Right atrium auricular region (tissue), 2 donors: ENCODE measurements around the gene NELL1. TPM values are rescaled to one million over a fixed set of nuclear protein-coding genes. Genes with fewer than 3 reads are reported as not detected.

Source experiments
- DNase-seq: peaks from one replicate; pipeline ENCODE4 v3.0.0-alpha.2; 2019; ENCODE audit warnings: low spot score
- H3K27ac ChIP-seq, 2 donors: fragments of 200-600 bp; sonication (generic); 1 replicate in 1 of 2; 2 replicates in 1 of 2; pipeline ENCODE4 v1.5.1; 2016 to 2019
- H3K27me3 ChIP-seq, 2 donors: fragments of 200-600 bp; sonication (generic); one replicate each; pipeline versions ENCODE4 v1.5.1 to v1.6.0; 2017 to 2019
- H3K36me3 ChIP-seq: fragments of 200-600 bp; sonication (generic); one replicate; pipeline ENCODE4 v1.5.1; 2016
- H3K4me1 ChIP-seq, 2 donors: fragments of 200-600 bp; sonication (generic); one replicate each; pipeline versions ENCODE4 v1.5.1 to v1.6.0; 2017 to 2019
- H3K4me3 ChIP-seq, 2 donors: fragments of 200-600 bp; sonication (generic); 1 replicate in 1 of 2; 2 replicates in 1 of 2; pipeline ENCODE4 v1.5.1; 2017 to 2019; ENCODE audit warnings: mild to moderate bottlenecking in 1 of 2, moderate library complexity in 1 of 2
- H3K9me3 ChIP-seq, 2 donors: fragments of 200-600 bp; sonication (generic); one replicate each; pipeline ENCODE4 v1.5.1; 2019
- total RNA-seq, 2 donors: library from RNA; depleted of rRNA; stranded (reverse); fragments of >200 nt; gene quantifications; one replicate each; pipeline ENCODE4 v1.1.0, GENCODE V29; 2016
- TF ChIP-seq, protein P1 (sequence below), 2 donors: fragments of 200-600 bp; sonication (generic); IDR thresholded peaks; one replicate each; pipeline ENCODE4 v1.5.1; 2019; ENCODE audit warnings: antibody characterized with exemption in 2 of 2

Gene NELL1
- total RNA-seq, 2 donors from 2014 or later, result not detected

- H3K27ac ChIP-seq, result no peak overlapping the region
- no peaks in the 10 kb centered on the region for H3K9me3 ChIP-seq
- TF ChIP-seq, protein P1, sequence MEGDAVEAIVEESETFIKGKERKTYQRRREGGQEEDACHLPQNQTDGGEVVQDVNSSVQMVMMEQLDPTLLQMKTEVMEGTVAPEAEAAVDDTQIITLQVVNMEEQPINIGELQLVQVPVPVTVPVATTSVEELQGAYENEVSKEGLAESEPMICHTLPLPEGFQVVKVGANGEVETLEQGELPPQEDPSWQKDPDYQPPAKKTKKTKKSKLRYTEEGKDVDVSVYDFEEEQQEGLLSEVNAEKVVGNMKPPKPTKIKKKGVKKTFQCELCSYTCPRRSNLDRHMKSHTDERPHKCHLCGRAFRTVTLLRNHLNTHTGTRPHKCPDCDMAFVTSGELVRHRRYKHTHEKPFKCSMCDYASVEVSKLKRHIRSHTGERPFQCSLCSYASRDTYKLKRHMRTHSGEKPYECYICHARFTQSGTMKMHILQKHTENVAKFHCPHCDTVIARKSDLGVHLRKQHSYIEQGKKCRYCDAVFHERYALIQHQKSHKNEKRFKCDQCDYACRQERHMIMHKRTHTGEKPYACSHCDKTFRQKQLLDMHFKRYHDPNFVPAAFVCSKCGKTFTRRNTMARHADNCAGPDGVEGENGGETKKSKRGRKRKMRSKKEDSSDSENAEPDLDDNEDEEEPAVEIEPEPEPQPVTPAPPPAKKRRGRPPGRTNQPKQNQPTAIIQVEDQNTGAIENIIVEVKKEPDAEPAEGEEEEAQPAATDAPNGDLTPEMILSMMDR (IDR thresholded peaks at IDR 0.05), result no peak
- H3K4me1 ChIP-seq, result no peaks in the 10 kb centered on the region
- H3K36me3 ChIP-seq, result no peaks in the 10 kb centered on the region
- no peak overlapping the region for H3K4me3 ChIP-seq
- DNase-seq, result no peak
- H3K27me3 ChIP-seq, result no peaks in the 10 kb centered on the region
These were observed 805.9 kb downstream of the NELL1 start for GRCh38 chr11:21475276-21475675.

GRCh38 chr11:21476588-21476987 lies 807.2 kb downstream of the NELL1 start:
- H3K27ac ChIP-seq, result no peak overlapping the region
- H3K27me3 ChIP-seq, result no peaks in the 10 kb centered on the region
- no peaks in the 10 kb centered on the region for H3K36me3 ChIP-seq
- H3K9me3 ChIP-seq, result no peaks in the 10 kb centered on the region
- TF ChIP-seq, protein P1 (IDR thresholded peaks at IDR 0.05), result no peak
- DNase-seq, result no peak
- H3K4me3 ChIP-seq, result no peak overlapping the region
- H3K4me1 ChIP-seq, result no peaks in the 10 kb centered on the region

DNA sequence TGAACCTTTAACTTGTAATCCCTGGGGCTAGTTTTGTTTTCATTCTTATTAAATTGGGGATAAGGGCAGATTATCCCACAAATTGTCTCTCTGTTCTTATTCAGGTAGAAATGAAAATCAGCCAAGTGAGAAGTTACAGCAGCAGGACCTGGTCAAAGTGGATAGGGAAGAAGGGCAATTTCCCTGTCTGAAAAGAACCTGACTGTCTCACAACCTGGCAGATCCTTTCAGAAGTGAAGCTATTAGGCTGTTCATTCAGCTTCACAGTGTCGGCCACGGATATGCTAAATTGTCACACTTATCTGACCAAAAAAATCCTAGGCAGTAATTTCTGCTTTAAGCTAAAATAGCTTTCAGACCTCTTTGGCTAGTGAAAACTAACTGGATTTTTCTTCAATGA lies 810.9 kb downstream of the NELL1 start:
- Histone ChIP-seq H3K4me3 (no peak overlapping the region), H3K27ac (no peak overlapping the region), H3K27me3 (no peaks in the 10 kb centered on the region), H3K36me3 (no peaks in the 10 kb centered on the region), H3K9me3 (no peaks in the 10 kb centered on the region), H3K4me1 (no peaks in the 10 kb centered on the region)
- TF ChIP-seq, protein P1 (IDR thresholded peaks at IDR 0.05), result no peak
- no peak for DNase-seq

- H3K4me3 ChIP-seq, result no peak overlapping the region
- TF ChIP-seq, protein P1 (IDR thresholded peaks at IDR 0.05), result no peak
- no peaks in the 10 kb centered on the region for H3K4me1 ChIP-seq
- no peaks in the 10 kb centered on the region for H3K27me3 ChIP-seq
- no peaks in the 10 kb centered on the region for H3K9me3 ChIP-seq
- no peaks in the 10 kb centered on the region for H3K36me3 ChIP-seq
- H3K27ac ChIP-seq, result no peak overlapping the region
- no peak for DNase-seq
These were observed 811.9 kb downstream of the NELL1 start for GRCh38 chr11:21481255-21481654.

DNA sequence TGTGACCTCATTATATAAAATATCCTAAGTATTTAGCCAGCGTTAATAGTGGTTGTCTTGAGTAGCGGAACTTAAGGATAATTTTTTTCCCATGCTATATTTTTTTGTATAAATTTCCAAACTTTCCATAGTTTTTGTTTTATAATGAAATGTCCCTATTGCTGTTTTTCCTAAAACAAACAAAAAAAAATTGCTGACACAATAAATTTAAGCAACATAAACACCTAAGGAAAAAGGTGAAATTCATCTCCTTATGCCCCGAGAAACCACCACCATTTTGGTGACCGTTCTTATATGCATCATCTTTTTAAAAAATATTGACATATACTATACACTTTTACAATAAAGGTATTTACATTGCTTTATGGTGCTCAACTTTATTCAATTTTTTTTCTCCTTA lies 814.7 kb downstream of the NELL1 start:
- H3K27me3 ChIP-seq, result no peaks in the 10 kb centered on the region
- no peak for DNase-seq
- H3K27ac ChIP-seq, result no peak overlapping the region
- no peaks in the 10 kb centered on the region for H3K36me3 ChIP-seq
- no peaks in the 10 kb centered on the region for H3K9me3 ChIP-seq
- H3K4me1 ChIP-seq, result no peaks in the 10 kb centered on the region
- TF ChIP-seq, protein P1 (IDR thresholded peaks at IDR 0.05), result no peak
- no peak overlapping the region for H3K4me3 ChIP-seq

- Histone ChIP-seq H3K9me3 (peaks cover 0 to under 1% of the 10 kb centered on the region in 2 donors), H3K36me3 (no peaks in the 10 kb centered on the region), H3K4me3 (no peak overlapping the region), H3K27me3 (no peaks in the 10 kb centered on the region), H3K4me1 (no peaks in the 10 kb centered on the region), H3K27ac (no peak overlapping the region)
- DNase-seq, result no peak
- TF ChIP-seq, protein P1 (IDR thresholded peaks at IDR 0.05), result no peak
These were observed 815.6 kb downstream of the NELL1 start for GRCh38 chr11:21485006-21485405.
